Germinal center (tissue), 1 donor: ENCODE measurements around the gene EDRF1.

ENCODE experiments used
- DNase-seq: peaks from one replicate; pipeline ENCODE4 v3.0.0; 2012; ENCODE audit warnings: mixed read lengths, low spot score

The EDRF1 gene

DNA sequence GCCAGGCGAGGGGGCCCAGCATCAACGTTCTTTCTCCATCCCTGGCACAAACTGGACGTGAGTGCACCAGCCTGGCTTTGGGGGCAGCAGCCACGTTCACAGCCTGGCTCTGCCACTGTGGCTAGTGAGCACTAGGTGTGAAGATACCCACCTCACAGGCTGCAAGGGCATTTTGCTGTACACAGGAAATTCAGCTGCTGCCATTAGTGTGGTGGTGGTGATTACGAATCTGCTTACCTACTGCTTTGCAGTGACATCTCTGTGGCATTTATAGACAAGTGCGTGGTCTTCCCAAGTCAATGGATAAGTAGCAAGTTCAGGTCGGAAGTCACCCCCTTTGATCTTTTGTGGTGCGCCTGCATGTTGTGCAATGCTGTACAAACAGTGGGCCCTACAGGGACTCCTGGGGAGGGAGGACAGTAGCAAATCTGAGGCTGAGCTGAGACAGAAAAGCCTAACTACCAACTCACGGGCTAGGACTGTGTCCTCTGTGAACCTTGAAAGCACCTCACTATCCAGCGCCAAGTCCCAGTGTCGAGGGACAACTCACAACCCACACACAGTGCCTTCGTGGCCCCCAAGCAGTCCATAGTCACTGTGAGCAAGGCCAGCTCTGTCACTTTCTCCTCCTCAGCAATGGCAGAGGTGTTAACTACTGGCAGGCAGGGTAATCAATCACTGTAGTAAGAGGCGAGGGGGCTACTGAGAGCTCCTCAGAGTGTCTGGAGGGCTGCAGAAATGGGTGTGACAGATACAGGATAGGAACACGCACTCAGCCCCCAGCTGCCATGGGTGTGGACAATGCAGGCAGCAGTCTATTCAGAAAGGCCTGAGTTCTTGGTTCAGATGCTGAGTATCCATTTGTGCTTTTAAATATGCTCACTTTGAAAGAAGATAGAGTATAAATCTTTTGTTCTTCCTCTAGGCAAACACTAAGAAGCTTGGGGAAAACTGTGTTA is 73.1 kb downstream of the EDRF1 start:
- DNase-seq: no peak

DNA sequence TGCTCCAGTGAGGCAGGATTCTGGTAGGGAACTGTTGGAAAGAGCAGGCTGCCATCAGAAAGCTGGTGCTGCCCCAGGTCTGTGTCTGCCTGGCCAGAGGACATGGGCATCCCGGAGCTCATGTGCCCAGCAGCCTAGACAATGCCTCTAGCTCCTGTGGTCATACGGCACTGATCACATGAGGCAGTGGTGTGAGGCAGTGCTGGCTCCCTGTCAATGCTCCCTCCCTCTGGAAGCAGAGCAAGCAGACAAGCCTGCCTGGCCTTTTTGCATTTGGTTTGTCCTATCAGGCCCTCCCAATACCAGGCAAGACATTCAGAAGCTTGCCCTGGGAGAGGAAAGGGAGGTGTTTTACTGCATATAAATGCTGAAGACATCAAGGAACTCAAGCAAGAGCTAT is 75.6 kb downstream of the EDRF1 start:
- DNase-seq: no peak

DNA sequence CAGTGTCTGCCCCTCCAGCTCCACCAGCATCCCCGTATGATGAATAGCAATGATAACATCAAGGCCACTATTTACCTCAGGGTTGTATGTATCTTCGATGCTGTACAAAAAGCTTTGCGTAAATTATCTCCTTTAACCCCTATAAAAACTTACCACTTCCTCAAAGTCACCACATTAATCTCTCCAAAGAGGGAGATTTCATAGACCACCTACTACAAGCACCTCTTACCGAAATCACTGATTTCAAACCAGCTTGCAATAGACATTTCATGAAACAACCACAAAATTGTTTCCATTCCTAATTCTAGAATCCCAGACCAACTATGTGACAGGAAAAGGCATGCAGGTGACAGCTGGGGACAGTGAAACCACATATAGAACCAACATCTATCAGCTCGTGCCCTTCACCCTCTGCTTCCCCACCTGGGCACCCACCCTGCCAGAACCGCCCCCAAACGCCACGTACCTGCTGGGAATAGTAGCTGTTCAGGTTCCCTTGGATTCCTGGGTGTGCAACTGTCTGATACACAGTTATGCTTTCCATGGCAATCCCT is 76.2 kb downstream of the EDRF1 start:
- no peak for DNase-seq

DNA sequence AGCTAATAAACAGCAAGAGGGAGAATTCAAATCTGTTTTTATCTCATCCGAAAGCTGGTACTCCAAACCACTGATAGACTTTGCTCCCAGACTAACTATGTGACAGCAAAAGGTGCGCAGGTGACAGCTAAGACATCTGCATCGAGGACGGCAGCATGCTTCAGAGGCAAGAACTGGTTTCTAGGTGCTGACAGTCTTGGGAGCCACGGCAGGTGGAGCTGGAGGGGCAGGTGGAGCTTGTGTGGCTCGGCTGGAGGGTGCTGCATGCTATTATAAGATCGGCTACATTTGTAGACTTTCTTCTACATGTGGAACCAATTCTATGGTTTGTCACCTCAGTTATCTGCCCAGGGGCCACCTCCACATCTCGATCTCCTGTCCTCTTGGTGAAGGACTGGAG is 77.9 kb downstream of the EDRF1 start:
- no peak for DNase-seq

DNA sequence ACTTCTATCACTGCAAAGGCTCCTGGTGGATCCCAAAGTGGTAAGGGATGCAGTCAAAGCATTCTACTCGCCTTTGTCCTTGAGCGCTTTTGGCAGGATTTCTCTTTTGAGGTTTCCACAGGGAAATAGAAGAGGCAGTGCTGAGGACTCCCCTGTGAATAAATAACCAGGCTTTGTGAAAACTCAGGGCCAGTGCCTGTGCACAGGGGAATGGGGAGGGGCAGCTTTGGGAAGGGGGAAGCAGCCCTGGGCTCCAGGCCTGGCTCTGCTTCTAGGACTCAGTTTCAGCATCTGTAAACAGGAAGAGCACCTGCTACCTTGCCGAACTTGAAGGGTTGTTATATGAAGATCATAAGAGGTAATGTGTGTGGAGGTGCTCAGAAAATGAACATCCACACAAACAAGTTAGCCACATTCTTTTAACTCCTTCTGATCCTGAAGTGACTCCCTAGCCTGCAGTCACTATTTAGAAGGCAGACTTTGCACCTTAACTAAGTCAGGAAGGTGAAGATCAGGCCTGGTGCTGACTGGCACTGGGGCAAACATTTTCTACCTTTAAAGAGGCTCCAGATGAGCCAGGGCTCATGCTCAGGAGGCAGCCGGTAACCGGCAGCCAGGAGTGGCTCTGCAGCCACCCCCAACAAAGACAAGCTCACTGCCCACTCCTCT is 78.6 kb downstream of the EDRF1 start:
- DNase-seq: no peak

DNA sequence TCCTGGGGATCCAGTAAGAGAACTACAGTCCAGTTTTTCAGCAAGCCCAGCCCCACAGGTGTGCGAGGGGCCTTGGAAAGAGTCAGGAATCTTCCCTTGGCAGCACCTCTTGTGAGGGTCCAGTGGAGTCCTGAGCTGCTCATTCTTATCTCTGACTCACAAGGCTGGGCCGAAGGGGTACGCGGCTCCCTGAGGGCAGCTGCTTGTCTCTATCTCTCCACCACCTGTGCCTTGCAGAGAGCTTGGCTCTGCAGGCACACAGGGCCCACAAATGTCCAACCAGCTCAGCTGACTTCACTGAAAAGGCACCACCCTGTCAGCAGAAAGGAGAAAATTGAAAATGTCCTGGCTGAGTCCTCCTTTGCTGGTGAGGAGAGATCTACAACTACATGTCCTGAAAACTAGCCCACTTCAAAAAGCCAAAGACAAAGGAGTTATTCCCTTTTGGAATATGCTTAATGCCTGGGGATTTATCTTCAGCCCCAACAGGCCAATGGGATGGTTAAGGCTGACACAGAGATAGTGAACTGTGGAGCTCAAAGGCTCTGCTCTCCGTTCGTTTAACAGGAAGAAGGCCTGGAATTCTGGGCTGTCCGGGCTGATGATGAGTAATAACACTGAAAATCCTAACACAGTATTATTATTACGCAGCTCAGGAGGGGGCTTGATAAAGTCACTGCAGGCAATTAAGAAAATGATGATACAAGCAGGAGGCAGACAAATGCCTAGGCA is 80.1 kb downstream of the EDRF1 start:
- DNase-seq: no peak

DNA sequence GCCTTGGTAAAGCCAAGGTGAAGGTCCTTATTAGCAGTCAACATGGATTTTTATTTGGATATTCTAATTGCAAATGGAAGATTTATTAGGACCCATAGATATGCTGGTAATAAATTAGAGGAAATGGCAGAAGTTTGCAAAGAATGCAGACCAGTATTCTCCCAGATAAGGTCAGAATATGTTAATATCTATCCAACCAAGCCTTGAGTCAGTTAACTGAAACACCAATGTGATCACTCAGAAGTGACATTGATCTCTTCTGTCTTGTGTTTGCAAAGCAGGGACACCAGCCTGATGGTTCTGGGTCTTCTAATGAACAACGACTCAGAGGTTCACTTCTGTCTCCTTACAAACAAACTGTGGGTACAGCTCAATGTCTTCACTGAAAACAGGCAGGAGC is 82.1 kb downstream of the EDRF1 start:
- no peak for DNase-seq

DNA sequence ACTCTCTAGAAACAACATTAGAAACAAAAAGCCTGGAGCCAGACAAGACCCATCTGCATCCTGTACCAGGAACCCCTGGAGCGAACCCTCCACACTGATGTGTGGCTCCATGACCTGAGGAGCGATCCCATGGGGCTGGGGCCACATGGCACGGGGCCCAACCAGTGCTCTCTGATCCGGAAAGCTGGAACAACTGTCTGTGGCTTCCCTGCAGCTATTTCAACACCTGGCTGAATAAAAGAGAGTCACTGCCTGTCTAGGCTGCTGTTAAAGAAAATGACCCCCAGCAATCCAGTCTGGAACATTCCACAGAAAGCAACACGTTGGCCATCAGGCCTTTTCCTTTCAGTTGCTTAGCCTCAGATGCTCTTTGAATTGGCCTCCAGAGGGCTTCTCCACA is 82.6 kb downstream of the EDRF1 start:
- DNase-seq: no peak

DNA sequence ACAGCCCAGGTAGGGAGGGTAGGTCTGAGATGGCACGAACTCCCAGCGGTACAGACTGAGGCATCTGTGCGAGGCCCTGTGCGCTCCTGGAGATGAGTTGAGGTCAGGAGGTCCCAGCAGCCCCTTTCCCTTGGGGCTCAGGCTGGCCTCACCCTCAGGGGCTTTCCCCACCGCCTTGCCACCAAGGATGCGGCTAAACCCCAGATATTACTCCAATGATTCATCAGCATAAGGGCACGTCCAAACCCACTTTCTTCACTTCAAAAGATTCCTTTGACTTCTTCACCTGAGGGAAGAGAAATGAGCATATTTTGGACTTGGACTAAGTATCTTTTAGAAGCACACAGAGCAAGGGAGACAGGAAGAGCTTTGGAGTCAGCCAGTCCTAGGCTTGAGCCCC is 83.2 kb downstream of the EDRF1 start:
- DNase-seq: no peak

DNA sequence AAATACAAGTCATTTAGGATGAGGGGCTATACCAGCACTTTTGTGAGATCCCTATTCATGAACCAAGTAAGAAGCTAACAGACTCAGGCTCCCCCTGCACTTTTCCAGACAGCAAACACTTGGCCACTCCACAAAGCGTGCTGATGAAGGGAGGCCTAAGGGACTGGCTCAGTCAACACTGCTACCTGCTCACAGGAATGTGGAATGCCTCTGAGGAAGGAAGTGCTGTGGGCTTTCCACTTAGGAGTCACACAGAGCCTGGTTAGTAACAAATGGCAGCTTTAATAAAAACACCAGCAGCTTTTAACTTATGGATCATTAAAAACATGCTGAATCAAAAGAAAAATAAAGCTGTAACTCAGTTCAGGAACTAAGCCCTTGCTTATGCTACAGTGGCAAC is 88.5 kb downstream of the EDRF1 start:
- no peak for DNase-seq

DNA sequence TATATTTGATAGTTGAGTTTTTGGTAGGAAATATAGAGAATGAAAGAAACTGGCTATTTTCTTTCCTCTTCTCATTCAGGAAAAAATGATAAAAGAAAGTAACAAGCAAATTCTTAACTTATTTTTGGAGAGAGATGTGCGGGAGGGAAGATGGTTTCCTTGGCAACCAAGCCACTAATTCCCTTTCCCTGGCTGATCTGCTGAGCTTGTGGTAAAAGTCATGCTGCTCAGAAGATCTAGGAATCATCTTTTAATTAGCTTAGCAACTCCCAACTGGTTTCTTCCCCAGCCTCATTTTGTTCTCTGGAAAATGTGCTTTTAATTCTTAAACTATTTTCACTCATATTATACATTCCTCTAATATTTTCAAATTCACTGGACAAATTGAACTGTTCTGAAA is 91.7 kb downstream of the EDRF1 start:
- DNase-seq: no peak

DNA sequence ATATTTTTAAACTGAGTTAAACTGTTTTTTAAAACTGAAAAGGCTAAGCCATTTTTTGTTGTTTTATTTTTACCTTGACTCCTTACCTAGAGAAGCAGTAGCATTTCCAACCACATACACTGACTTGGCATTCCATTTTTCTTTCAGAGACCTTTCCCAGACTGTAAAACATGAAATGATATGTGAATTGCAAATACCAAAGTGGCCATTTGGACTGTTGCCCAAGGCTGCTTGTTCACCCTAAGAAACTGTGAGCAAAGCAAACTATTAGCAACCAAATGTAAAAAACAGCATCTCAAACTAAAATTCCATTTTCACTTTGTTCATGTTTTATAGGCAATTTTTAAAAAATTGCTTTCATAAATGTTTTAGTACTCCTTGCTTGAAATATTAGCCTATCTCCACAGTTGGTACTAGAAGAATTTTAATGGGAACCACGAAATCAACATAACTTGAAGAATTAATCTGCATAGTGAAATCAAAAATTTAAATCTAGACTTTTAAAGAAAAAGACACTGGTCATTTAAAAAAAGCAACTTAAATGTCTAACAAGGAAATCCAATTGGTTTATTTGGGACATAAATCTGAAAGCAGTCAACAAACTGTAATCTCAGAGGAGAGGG is 92.7 kb downstream of the EDRF1 start:
- DNase-seq: no peak
